HG02798 (cell line): ENCODE data around the gene CEP85L.

ENCODE experiments used
- ATAC-seq: cut with Tn5 transposase; IDR thresholded peaks from one replicate; pipeline ENCODE4 v1.9.1; 2021; ENCODE audit warnings: mild to moderate bottlenecking; ENCODE audit not compliant: unreplicated experiment, poor library complexity

CEP85L gene

GRCh38 chr6:118586746-118587485 is 64.5 kb downstream of the CEP85L start:
- no peak for ATAC-seq

DNA sequence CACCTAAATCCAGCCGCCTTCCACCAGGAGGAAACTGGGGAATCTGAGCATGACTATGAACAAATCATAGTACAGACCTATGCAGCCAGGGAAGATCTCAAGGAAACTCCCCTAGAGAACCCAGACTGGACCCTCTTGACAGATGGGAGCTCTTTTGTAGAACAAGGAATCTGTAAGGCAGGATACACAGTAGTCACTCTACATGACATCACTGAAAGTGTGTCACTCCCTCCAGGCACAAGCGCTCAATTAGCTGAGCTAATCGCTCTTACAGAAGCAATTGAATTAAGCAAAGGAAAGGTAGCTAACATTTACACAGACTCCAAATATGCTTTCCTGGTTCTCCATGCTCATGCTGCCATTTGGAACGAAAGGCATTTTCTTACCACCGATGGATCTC is 66.5 kb downstream of the CEP85L start:
- no peak for ATAC-seq

- no peak for ATAC-seq
Measured at GRCh38 chr6:118581489-118581959, 69.9 kb downstream of the CEP85L start.

DNA sequence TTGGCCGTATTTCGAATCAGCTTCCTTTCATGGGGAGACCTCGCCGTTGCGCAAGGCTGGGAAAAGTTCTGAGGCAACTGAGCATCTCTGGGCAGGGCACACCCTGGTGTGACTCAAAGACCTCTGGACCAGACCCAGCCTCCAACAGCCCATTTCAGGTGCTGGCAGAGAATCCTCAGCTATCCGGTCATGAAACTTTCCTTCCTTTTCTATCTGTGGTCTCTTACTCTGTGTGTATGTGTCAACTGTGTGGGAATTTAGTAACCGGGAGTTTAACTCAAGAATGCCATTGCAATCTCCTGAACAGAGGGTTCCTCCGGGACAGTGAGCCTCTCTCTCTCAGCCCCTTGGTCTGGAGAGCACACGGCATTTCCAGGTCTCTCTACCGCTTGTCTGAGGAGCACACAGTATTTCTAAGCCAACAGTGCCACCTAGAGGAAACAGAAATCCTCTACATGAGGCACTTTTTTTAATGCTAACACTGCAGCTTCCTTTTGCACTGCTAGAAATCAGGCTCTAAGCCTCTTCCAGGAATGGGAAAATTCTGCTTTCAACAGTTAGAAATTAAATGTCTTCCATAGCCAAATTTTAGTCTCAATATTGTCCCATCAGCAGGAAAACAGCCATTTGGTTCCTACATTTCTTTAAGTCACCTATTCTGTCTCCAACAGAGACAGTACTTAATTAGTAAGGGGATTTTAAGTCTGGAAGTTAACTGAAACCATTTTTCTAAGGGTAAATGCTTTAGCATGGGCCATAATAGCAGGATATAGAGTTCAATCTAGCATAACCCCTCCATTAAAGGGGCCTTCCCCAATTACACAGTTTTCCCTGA is 70.6 kb downstream of the CEP85L start:
- no peak for ATAC-seq

GRCh38 chr6:118579786-118580185 is 71.6 kb downstream of the CEP85L start:
- no peak for ATAC-seq

- ATAC-seq = no peak
Measured at GRCh38 chr6:118578617-118579016, 72.8 kb downstream of the CEP85L start.

- ATAC-seq = no peak
Measured at GRCh38 chr6:118577972-118578371, 73.4 kb downstream of the CEP85L start.

GRCh38 chr6:118574051-118574865 is 77.1 kb downstream of the CEP85L start:
- no peak for ATAC-seq

DNA sequence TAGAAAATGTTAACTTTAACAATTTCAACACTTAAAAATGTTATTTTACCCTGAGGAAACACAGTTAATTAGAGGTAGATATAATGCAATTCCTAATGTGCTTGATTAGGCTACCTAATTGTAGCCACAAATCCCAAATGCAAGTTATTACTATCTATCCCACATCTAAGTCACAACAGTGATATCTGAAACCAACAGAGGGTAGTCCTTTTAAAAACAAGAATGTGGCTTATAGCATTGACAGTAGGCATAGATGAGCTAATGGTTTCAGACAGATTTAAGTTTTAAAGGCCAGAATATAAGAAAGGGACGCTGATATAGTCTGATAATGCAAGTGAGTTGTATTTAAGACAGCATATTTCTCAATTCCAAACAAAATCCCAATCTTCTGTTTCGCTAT is 80.3 kb downstream of the CEP85L start:
- no peak for ATAC-seq

GRCh38 chr6:118569498-118569897 is 81.9 kb downstream of the CEP85L start:
- ATAC-seq = no peak

DNA sequence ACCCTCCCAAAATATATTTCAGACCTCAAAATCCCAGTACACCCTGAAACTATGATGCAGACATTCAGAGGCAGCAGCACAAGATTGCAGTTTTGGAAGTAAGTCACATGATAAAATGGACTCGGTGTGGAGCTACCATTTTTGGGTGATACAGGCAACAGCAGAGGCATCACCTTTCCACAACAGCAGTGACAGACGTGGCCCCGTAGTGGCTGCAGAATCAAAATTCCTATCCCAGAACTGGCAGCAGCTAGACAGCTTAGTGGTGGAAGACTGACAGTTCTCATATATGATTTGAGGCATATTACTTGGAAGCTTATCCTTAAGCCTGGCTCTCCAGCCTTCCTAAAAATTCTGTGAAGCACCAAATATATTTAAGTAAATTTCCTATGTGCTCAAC is 83.4 kb downstream of the CEP85L start:
- ATAC-seq = no peak

GRCh38 chr6:118565311-118565960 is 86.0 kb downstream of the CEP85L start:
- peak; percentile 99 for ATAC-seq

GRCh38 chr6:118562959-118563358 is 88.4 kb downstream of the CEP85L start:
- no peak for ATAC-seq

DNA sequence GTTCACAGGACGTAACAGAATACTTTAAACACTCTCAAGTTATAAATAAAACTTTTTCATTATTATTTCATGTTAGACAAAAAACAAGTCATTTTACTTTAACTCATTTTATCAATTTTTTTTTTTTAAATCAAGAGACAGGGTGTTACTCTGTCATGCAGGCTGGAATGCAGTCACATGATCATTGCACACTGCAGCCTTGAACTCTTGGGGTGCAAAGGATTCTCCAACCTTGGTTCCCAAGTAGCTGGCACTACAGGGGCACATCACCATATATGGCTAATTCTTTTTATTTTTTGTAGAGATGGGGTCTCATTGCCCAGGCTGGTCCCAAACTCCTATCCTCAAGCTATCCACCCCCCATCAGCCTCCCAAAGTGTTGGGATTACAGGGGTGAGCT is 89.1 kb downstream of the CEP85L start:
- ATAC-seq = no peak

DNA sequence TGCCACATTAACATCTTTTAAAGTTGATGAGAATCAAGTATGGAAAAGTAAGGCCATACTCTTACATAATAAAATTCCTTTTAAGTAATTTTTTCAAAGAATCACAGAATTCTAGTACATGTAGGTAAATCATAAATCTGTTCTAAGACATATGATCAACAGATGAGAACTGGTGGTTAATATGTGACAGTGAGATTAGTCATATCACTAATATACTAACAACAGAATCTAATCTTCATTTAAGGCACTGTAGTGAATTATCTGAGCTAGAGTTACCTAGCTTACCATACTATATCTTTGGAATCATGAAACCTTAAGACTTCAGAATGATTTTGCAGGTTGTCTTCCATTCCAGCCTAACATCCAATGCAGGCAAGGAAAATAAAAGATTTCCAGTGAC is 91.7 kb downstream of the CEP85L start:
- ATAC-seq = peak; percentile 43

GRCh38 chr6:118558464-118559217 is 92.8 kb downstream of the CEP85L start:
- ATAC-seq = no peak

DNA sequence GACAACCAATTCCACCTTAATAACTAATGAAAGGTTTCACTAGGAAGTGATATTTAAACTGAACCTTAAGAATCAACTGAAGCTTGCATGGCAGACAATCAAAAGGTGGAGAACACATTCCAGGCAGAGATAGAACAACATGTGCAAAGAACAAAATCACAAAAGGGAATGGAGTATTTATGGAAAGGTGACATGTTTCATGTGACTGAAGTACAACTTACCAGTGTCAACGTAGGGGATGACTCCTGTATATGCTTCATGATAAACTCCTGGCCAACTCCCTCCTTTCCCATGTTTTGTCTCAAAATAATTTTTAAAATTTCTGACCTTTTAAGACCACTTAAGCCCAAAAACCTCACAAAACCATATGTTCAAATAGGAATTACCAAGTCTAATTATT is 96.7 kb downstream of the CEP85L start:
- ATAC-seq = no peak

DNA sequence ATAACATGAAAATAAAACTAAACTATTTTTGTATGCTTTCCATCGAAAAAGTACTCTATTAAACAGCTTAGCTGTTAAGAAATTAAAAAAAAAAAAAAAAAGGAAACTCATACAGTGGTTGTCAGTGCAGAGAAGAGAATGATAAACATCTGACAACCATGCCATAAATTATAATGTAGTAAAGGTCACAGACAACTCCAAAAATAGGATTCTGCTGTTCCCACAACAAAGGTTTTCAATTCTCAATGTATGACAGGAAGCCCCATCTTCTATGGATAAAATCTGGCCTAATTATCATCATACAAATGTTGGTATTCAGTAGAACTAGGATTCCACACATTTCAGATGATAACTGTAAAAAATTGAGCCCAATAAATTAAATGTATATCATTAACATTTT is 98.3 kb downstream of the CEP85L start:
- no peak for ATAC-seq
